Measurements from ENCODE around the gene CD99L2. TPM values are rescaled to one million over a fixed set of nuclear protein-coding genes. Genes with fewer than 3 reads are reported as not detected.
A peak's percentile ranks its signal among the peaks of the same experiment; 100 is the strongest.

Gene CD99L2
- total RNA-seq, 1 experiment from 2014 or later = 7.3 TPM

DNA sequence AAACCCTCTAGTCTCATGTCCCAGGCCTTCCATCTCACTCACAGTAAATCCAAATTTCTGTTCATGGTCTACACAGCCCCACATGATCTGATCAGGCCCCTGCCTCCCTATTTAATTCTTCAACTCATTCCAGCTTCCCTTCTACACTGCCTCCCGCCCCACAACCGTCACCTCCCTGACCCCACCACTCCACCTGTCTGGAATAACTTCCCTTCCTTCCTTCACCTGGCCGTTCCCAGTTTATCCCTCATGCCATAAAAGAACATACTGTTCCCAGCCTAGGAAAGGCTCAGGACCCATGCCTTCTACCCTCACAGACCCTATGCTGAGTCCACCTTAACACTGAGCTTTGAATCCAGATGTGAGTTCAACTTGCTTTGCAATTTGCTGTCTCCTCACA is 6.8 kb upstream of the CD99L2 start:
- H2BK12ac ChIP-seq (ENCODE audit: insufficient read length, low read depth, low read length) = peak overlapping the region; percentile 38
- H2AK5ac ChIP-seq (ENCODE audit: insufficient read length, low read length) = no peak overlapping the region
- no peaks in the 10 kb centered on the region for H3K9me3 ChIP-seq (ENCODE audit: control insufficient read depth, low read depth, low read length)
- no peak overlapping the region; the same call in 1 of the 2 replicates for H3K14ac ChIP-seq (ENCODE audit: insufficient read depth, low read length)
- H3K27ac Mint-ChIP-seq = peak overlapping the region in 1 of 3 experiments; percentile 33; a peak in 1 of 7 replicates
- H3K23ac ChIP-seq (ENCODE audit: insufficient read length, low read depth, low read length) = no peak overlapping the region
- H3K4ac ChIP-seq (ENCODE audit: low read depth, low read length) = no peak overlapping the region
- H3K27ac ChIP-seq (ENCODE audit: insufficient read length, low read depth, low read length) = no peak overlapping the region
- H3K36me3 Mint-ChIP-seq (ENCODE audit: insufficient read depth in 1 of 3, low read depth in 3 of 3) = peaks cover 0 to 5% (median 4%) of the 10 kb centered on the region in 3 experiments; a peak in 4 of 7 replicates
- no CpG with 5 or more reads among the region's 3 CpGs for WGBS (ENCODE audit: extremely low coverage, insufficient read length, low lambda C conversion rate)
- peaks cover 36 to 46% of the 10 kb centered on the region in 2 experiments for H3K4me1 Mint-ChIP-seq
- no peaks in the 10 kb centered on the region for H3K79me1 ChIP-seq (ENCODE audit: insufficient read depth, low read depth, low read length, poor library complexity, severe bottlenecking)
- no peak overlapping the region for H4K91ac ChIP-seq (ENCODE audit: insufficient read length, low read depth, low read length)
- no peak overlapping the region for H4K5ac ChIP-seq (ENCODE audit: insufficient read length, low read depth, low read length)
- peak overlapping the region in 1 of 2 experiments; percentile 29; a peak in 1 of 5 replicates for H3K4me3 Mint-ChIP-seq
- no peaks in the 10 kb centered on the region for H4K20me1 ChIP-seq (ENCODE audit: control insufficient read depth, insufficient read depth, insufficient read length)
- peaks cover 57 to 72% of the 10 kb centered on the region in 2 experiments for H3K9me3 Mint-ChIP-seq
- no peak overlapping the region for H2BK5ac ChIP-seq (ENCODE audit: insufficient read length, low read length)
- H3T11ph ChIP-seq (ENCODE audit: low read length) = no peak overlapping the region
- no peak overlapping the region for H2BK20ac ChIP-seq (ENCODE audit: low read depth, low read length, poor library complexity, severe bottlenecking)
- no peaks in the 10 kb centered on the region; the same call in 1 of the 2 replicates for H3K27me3 ChIP-seq (ENCODE audit: insufficient read depth, low read length)
- no peak overlapping the region for H2AFZ ChIP-seq (ENCODE audit: low read length)
- H4K8ac ChIP-seq (replicated peaks; ENCODE audit: insufficient read length, low read depth, low read length) = no peak overlapping the region
- no peaks in the 10 kb centered on the region for H3K79me2 ChIP-seq (ENCODE audit: insufficient read depth, low read length)
- TF ChIP-seq, protein P1, sequence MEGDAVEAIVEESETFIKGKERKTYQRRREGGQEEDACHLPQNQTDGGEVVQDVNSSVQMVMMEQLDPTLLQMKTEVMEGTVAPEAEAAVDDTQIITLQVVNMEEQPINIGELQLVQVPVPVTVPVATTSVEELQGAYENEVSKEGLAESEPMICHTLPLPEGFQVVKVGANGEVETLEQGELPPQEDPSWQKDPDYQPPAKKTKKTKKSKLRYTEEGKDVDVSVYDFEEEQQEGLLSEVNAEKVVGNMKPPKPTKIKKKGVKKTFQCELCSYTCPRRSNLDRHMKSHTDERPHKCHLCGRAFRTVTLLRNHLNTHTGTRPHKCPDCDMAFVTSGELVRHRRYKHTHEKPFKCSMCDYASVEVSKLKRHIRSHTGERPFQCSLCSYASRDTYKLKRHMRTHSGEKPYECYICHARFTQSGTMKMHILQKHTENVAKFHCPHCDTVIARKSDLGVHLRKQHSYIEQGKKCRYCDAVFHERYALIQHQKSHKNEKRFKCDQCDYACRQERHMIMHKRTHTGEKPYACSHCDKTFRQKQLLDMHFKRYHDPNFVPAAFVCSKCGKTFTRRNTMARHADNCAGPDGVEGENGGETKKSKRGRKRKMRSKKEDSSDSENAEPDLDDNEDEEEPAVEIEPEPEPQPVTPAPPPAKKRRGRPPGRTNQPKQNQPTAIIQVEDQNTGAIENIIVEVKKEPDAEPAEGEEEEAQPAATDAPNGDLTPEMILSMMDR (conservative IDR thresholded peaks at IDR 0.05) = no peak
- DNase-seq = no peak
- H3K4me1 ChIP-seq (ENCODE audit: insufficient read depth, low read length) = peaks cover 19% of the 10 kb centered on the region; the same call in 1 of the 2 replicates
- no peak overlapping the region for H3K4me2 ChIP-seq (ENCODE audit: insufficient read depth, insufficient read length, low read length)
- no peak overlapping the region for H3K56ac ChIP-seq (ENCODE audit: insufficient read length, low read depth, low read length)
- no peak overlapping the region for H3K9ac ChIP-seq (ENCODE audit: extremely low read depth, insufficient read length, low read length)
- H2BK15ac ChIP-seq (ENCODE audit: low read depth, low read length) = no peak overlapping the region
- H3K23me2 ChIP-seq (ENCODE audit: insufficient read length, low read depth, low read length, poor library complexity, severe bottlenecking) = peaks cover 10% of the 10 kb centered on the region
- peaks cover 10% of the 10 kb centered on the region for H3K27me3 Mint-ChIP-seq (ENCODE audit: low read depth)
- no peak overlapping the region for H2BK120ac ChIP-seq (ENCODE audit: low read depth, low read length, poor library complexity, severe bottlenecking)
- H3K18ac ChIP-seq (ENCODE audit: insufficient read length, low read depth, low read length) = no peak overlapping the region
